Cerebellar nuclear complex (tissue), 1 donor: ENCODE results near the gene PRMT7.
"Not testable (repeated sequence)": the region's sequence is repeated elsewhere in the genome, so short reads cannot be mapped to it uniquely, and the experiment has no call there.

Source experiments
- DNase-seq, 2 experiments: peaks; one replicate each; lab custom pipeline; 2025; lab: John Stamatoyannopoulos, UW

Gene PRMT7

DNA sequence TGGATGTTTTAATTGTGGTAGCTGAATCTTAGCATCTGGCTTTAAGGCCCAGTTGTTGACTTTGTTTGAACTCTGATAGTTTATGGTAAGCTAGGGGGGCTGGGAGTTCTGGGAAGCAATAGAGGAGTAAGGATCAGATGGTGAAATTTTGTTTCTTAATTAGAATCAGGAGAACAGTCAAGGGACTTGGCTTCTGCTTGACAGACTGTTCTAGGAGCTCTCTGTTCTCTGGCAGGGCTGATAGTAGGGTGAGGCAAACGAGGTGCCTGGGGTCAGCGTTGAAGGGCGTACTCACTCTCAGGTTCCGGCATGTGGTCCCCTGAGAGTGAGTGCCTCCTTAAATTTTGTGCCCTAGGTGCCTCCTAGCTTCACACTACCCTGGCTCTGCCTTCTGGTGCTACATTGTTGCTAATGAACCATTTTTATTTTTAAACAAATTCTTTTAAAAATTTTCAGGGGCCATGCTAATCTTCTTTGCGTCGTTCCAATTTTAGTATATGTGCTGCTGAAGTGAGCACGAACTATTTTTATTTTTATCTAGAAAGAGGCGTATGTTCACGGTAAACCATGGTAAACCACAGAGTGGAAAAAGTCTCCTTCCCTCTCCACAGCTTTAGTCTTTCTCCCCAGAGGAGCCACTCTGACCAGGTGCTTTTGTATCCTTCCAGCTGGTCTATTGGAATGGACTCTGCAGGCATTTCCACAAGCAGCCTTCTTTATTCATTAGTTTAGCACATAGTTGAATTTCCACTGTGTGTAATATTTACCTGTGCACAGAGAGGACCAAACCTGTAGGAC lies 26.8 kb upstream of the PRMT7 start:
- no peak for DNase-seq

DNA sequence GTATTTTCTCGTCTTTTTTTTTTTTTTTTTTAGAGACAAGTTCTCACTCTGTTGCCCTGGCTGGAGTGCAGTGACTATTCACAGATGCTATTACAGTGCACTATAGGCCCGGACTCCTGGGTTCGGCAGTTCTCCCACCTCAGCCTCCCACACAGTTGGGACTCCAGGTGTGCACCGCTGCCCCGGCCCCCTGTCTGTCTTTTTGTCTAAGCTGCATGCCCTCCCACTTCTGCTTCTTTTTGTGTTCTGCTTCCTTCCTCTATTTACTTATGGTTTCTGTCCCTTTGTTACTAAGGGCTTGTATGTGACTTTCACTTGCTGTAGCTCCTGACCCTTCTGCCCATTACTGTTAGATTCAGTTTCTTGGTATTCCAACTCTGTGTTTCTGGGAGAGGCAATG lies 26.0 kb upstream of the PRMT7 start:
- no peak for DNase-seq

DNA sequence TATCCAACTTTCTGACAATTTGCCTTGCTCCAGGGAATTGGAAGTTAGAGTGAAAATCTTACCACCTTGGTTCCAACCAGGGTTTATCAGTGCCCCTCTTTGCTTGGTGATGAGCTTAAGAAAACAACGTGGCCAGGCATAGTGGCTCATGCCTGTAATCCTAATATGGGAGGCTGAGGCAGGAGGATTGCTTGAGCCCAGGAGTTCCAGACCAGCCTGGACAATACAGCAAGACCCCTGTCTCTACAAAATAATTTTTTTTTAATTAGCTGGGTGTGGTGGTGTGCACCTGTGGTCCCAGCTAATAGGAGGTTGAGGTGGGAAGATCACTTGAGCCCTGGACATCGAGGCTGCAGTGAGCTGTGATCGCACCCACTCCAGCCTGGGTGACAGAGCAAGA lies 25.1 kb upstream of the PRMT7 start:
- DNase-seq, result no peak

DNA sequence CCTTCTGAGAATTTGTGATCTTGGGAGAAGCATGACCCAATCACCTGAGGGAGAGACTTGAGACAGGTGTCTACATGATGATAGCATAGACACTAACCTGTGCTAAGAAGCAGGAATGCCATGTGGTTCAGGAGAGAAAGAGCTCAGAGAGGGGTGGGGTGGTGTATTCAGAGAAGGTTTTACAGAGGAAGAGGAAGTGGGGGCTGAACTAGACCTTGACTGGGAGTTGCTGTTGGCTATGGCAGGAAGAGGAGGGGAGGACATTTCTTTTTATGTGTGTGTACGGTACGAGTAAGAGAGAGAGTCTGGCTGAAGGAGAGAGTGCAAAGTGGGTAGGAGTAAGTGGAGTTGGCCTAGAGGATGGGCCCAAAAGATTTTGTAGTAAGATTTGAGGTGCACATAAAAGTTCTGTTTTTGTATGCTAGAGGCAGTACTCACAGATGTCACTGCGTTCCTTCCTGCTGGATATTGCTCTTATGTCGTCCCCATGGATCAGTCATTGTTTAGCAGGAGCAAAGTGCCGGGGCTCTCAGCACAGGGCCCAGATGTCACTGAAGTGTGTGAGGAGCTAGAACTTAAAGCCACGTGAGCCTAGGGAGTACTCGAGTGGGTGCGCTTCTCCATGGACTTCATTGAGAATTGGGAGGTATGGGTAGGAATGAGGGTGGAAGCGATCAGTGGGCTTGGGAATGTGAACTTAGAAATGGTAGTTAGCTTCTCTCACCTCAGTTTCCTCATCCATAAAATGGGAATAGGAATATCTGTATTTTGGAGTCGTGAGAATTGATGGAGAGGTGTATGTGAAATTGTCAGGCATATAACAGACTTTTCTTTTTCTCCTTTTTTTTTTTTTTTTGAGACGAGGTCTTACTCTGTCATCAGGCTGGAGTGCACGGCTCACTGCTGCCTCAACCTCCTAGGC lies 24.4 kb upstream of the PRMT7 start:
- DNase-seq, result no peak

DNA sequence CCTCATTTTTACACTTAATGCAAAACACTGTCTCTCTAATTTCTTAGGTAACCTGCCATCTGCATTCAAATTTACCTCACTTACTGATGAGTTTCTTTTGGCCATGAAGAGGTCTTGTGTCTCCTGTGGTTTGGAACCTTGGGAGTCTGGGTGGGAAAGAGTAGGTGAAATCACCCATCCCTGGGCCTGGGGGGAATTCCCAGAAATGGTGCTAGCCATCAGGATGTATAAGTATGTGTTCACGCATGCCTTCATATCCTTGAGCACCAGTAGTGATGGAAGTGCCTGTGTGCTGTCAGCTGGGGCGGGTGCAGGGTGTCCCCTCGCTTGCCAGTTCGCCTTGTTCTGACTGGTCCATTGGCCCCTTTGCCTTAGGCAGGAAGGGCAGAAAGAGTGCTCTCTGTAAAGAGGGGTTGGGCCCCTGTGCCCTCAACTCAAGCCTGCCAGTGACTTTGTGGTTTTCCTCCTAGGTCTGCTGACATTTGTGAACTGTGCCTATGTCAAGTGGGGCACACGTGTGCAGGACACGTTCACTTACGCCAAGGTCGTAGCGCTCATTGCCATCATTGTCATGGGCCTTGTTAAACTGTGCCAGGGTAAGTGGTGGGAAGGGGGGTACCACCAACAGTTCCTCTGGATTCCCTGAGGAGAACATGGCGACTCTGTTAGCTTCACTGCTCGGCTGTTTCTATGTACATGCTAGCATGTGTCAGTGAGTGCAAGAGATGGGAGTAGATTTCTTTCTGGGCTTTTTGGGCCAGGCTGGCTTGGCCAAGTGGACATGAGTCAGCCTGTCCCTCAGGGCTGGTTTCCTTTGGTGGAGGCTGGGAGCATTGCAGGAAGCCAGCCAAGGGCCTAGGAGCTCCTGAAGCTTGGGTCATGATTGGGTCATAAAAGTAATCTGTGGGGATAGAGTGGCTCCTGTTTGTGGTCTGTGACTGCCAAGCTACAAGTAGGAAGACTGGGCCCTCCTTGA lies 23.3 kb upstream of the PRMT7 start:
- no peak for DNase-seq

DNA sequence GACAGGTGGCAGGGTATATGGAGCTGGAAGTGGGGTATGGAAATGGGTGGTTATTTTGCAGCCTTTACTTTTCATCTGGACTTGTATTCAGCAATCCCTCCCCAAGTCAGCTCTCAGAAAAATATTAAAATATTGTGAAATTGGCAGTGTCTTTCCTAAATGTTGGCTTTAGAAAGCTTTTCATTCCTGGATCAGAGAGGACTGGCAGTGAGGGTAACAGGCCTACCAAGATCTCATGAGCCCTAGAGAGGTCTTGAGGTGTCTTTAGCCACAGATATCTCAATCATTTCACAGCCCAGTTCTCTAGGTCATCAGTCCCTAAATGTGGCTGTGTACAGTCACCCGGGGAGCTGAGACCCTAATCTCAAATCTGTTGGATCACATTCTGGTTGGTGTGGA lies 22.6 kb upstream of the PRMT7 start:
- DNase-seq, result no peak

DNA sequence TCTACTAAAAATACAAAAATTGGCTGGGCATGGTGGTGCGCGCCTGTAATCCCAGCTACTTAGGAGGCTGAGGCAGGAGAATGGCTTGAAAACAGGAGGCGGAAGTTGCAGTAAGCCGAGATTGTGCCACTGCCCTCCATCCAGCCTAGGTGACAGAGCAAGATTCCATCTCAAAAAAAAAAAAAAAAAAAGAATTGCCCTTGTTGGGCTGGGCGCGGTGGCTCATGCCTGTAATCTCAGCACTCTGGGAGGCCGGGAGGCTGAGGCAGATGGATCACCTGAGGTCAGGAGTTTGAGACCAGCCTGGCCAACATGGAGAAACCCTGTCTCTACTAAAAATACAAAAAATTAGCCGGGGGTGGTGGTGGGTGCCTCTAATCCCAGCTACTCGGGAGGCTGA lies 22.0 kb upstream of the PRMT7 start:
- not testable (repeated sequence) for DNase-seq

DNA sequence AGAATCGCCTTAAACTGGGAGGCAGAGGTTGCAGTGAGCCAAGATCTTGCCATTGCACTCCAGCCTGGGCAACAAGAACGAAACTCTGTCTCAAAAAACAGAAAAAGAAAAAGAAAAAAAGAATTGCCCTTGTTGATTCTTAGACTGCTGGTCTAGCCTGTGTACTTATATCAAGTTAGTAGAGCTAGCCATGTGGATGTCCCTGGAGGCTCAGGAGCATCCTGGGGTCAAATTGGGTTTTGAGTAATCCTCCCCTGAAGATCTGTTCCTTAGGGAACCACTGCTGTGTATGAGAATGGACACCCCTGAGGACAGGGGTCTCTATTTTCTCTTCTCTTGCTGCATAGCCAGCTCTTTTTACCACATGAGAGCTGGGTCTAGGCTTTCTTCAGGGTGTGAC lies 21.6 kb upstream of the PRMT7 start:
- DNase-seq, result no peak

DNA sequence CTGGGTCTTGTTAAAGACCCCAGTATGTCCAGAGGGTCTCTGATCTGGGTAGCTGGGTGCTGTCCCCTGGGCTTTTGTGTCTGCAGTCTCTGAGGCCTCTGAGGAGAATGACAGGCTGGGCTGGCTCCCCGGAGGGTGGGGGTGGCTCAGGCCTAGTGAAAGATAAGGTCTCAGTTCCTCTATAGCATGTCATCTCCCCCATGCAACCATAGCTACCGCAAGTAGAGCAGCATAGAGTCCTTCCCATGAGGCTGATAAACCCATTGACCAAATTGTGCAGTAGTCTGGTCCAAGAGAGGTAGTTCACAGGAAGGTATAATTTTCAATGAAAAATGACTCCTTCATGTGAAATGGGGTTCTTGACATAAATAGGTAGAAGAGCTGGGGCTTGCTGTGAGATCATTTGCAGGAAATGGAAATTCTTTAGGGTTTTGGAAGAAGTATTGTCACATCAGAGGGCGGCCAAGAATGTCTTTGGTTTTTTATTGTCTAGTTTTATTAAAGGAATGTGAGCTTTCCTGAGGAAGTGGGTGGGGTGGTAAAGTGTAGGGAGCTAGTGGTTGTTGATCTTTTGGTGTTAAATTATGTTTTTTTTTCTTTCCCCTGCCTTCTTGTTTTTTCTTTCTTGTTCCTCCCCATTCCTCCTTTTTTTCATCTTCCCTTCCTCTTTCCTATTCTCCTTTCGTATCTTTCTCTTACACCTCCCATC lies 21.0 kb upstream of the PRMT7 start:
- no peak for DNase-seq

DNA sequence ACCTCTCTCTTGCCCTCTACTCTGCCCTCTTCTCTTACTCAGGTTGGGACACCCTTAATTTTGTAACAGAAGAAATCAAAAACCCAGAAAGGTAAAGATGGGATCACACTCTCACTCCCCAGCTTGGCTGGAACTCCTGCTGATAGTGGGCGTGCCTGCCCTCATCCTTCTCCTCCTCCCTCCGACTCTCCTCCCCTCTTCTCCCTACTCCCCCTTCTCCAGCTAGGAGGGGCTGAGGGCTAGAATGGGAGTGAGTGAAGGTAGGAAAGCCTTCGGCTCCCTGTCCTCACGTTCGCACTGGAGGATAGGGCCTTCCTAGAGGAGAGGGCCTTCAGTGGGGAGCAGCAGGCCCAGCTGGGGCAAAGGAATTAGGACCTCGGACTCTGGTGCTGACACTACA lies 20.4 kb upstream of the PRMT7 start:
- no peak for DNase-seq

DNA sequence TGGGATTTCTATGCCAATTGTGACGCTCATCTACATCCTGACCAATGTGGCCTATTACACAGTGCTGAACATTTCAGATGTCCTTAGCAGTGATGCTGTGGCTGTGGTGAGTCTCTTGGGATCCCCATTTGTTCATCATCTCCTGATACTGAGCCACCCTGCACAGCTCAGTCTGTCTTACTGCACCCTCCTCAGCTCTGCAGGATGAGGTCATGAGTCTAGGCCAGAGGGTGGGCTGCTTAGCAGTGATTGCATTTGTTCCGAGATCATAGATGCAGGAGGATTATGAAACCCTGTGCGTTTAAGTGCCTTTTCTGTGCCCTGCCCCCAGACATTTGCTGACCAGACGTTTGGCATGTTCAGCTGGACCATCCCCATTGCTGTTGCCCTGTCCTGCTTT lies 19.6 kb upstream of the PRMT7 start:
- no peak for DNase-seq

DNA sequence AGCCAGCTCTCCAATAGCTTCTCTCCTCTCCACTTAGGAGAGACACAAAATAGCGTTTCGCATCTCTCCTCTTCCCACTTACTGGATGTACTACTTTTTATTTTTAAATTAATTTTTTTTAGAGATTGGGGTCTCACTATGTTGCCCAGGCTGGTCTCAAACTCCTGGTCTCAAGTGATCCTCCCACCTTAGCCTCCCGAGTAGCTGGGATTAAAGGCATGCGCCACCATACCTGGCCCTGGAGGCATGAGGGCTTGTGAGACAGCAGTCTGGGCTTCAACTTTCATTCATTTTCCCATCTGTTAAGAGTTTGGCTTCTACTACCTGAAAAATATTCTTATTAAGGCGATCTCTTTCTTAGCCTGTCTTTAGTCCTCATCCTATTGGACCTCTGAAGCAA lies 18.4 kb upstream of the PRMT7 start:
- no peak for DNase-seq

DNA sequence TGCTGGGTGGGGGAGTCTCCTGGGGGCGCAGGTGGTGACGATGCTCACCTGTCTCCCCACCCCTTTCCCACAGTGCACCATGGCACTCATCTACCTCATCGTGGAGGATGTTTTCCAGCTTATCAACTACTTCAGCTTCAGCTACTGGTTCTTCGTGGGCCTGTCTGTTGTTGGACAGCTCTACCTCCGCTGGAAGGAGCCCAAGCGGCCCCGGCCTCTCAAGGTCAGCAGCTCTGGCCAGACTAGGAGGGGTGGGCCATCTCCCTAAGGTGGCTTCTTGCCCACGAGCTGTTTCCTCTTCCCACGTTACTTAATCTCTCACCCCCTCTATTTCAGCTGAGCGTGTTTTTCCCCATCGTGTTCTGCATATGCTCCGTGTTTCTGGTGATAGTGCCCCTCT lies 14.5 kb upstream of the PRMT7 start:
- DNase-seq, result no peak

DNA sequence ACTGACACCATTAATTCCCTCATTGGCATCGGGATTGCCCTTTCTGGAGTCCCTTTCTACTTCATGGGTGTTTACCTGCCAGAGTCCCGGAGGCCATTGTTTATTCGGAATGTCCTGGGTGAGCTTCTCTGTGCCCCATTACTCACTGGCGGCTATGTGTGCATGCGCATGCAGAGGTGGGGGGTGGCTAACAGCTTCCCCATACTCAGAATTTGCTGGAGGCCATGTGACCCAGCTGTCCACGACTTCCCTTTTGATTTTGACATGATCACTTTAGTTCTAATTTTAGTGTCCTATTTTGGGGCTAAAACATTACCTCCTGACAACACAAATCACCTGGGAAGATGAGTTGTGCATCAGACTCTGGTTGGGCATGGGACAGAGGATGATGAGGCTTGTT lies 14.1 kb upstream of the PRMT7 start:
- no peak for DNase-seq

DNA sequence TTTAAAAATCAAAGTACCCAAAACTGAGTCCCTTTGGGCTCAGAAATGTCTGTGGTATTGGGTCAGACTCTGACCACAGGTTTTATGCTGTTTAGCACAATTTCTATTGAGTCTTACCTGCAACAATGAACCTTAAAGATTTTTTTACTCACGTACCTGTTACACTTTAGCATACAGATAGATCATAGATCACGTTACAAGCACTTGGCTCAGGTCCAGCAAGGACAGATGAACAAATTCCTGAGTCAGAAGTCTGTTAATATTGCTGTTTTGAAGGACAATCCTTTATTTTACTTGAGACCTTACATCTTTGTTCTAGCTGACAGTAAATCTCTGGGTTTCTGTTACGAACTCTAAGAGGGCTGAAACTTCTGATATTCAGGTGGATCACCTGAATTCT lies 12.9 kb upstream of the PRMT7 start:
- no peak for DNase-seq

DNA sequence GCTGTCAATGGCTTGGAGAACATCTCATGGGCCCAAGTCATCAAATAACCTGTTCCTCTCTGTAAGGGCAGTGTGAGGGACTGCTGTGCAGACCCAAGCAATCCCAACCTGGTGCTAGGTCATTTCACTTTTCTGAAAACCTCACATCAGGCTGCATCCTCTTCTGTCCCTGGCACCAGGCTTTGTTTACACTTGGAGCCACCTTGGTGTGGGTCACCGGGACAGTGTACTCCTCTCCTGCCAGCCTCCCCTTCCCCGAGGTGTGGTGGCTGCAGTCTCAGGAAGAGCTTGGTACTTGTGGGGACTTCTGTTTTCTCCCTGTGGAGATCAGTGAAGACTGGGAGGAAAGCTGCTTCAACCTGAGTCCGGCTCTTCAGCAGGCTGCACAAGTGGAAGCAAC lies 12.5 kb upstream of the PRMT7 start:
- no peak for DNase-seq

DNA sequence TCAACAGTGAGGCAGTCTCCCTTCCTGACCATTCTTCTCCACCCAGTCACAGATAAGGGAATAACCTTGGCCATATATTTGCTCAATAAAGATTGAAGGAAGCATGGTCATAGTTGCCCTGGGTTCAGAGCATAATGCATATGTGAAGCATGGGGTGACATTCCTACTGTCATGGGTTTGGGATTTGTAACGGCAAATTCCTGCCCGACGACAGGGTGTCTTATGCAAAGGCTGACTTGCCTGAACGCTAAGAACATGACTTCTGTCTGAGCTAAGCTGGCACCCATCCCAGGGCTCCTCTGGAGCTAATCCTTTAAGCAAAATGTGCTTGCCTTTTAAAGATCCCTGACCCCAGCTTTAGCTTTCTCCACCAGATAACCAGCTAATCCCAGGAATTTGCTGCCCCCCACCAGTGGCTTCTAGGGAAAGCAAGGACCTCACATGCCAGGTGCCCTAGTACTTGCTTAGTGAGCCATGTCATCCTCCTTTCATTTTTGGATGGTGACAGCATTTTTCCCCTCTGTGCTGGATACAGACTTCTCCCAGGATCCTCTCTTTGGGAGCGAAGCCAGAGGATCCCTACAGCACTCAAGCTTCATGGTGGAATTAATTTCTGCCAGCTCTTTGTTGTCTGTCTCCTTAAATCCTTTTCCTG lies 11.8 kb upstream of the PRMT7 start:
- peak in 1 of 2 experiments; percentile 21 for DNase-seq

DNA sequence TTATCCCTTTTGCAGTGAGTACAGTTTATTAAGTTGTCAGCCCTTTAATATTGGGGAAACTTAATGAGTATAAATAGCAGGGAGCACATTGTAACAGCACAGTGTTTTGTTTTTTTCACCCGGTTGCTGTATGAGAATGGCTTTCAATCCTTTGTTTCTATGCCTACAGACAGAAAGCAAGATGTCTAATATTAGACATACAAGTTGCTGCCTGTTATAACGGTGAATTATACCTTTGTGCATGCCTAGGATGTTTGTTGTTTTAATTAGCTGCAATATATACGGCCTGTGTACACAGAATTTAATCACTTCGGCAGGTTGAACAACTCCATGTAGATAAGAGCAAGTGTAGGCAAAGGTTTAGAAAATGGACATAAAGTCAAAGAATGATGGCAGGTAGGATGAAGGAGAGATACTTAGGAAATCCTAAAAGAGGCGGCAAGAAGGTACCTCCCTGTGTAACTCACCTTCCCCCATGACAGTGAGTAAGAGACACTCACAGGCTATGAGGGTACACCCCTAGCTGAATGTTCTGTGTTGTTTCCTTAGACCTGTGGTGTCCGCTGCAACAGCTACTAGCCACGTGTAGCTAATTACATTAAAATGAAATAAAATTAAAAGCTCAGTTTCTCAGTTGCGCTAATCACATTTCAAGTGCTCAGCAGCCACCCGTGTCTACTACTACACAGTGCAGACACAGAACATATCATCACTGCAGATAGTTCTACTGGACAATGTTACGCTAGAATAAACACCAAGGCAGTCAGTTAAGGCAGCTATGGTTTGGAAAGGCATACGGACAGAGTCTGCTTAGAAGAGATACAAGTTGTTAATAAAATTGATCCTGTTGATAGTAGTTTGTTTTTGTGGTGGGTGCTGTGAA lies 11.0 kb upstream of the PRMT7 start:
- DNase-seq, result no peak

DNA sequence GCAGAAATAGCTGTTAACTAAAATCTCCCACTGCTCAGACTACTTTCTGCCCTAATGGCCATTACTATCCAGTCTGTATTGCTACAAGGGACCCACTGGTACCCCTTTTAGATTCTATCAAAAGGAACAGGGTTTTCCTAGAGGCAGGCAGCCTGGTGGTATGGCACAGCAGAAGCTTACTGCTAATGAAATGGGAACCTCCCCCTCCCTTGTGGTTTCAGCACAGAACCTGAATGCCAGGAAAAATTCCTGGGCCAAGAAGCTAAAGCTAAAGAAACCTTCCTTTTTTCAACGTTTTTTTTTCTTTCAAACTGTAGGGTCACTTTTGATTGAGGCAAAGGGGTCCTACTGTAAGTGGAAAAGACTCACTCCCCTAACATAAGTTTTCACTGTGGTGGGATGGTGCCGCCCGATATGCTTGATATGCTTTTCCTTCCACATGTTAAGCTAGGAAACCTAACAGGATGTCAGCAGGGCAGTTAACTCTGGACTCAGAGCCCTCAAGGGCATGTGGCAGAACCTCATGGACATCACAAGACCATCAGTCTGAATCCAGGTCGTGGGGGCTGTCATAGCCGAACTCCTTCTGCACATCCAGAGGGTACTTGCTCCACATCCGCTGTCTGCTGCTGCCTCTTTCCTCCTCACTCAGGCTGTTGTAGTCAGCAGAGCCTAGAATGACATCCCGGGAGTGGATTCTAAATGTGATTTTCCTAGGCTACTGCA lies 9.9 kb upstream of the PRMT7 start:
- no peak for DNase-seq
